HCT116 (cell line): ENCODE data around the gene KRTAP5-2. TPM values are rescaled to one million over a fixed set of nuclear protein-coding genes. Genes with fewer than 3 reads are reported as not detected.

Experiments used
- ATAC-seq: fragments of 200-7000 bp; cut with Tn5 transposase; 2 replicates; pipeline ENCODE4 v1.9.1; 2020; ENCODE audit warnings: mild to moderate bottlenecking, moderate library complexity
- BruUV-seq: library from RNA; stranded (reverse); fragments of 400-500 nt; replicated peaks from 2 replicates; lab custom pipeline; 2021; lab: Mats Ljungman, UMichigan
- CTCF ChIA-PET: fragments of 300-600 bp; sonication (Branson Sonifier 250); formaldehyde crosslinking; loops from one replicate; lab custom pipeline; 2021; ENCODE audit warnings: antibody characterized with exemption; lab: Charles Lee
- POLR2A ChIA-PET: fragments of 300-600, 350-600 bp; sonication (Branson Sonifier 250); formaldehyde crosslinking; loops from one replicate; lab custom pipeline; 2021; ENCODE audit warnings: antibody characterized with exemption; lab: Charles Lee
- RAD21 ChIA-PET, 2 experiments: fragments of 300-600 bp; sonication (Branson Sonifier 250); formaldehyde crosslinking; loops; one replicate each; lab custom pipeline; 2023; ENCODE audit warnings: low total read pairs in 2 of 2; ENCODE audit not compliant: uncharacterized antibody in 2 of 2, unreplicated experiment in 2 of 2, low non-redundant PET in 1 of 2; lab: Charles Lee
- DNase-seq: peaks from one replicate; pipeline ENCODE4 v3.0.0-alpha.2; 2010; ENCODE audit warnings: low read depth, low spot score
- H2AFZ ChIP-seq: fragments of 200-600 bp; shearing (Covaris generic), sonication (generic); 2 replicates; pipeline ENCODE4 v1.6.1; 2017; ENCODE audit warnings: low read depth, mixed run types, mixed read lengths, antibody characterized with exemption, low read length; ENCODE audit not compliant: poor library complexity, severe bottlenecking
- H3K27ac ChIP-seq: 2 replicates; pipeline ENCODE4 v1.5.1; 2012; ENCODE audit warnings: low read depth, low read length
- H3K27me3 ChIP-seq: fragments of 200-600 bp; sonication (generic); 2 replicates; pipeline ENCODE4 v1.6.1; 2016; ENCODE audit warnings: mixed run types, low read length, mixed read lengths; ENCODE audit not compliant: insufficient read depth
- H3K36me3 ChIP-seq, 2 experiments: fragments of 200-500 bp in 1 of 2; fragments of 200-600 bp in 1 of 2; sonication (Bioruptor generic) in 1 of 2; sonication (generic) in 1 of 2; 2 replicates each; pipeline versions ENCODE4 v1.5.1 to v1.6.1; 2014 to 2016; ENCODE audit warnings: low read length in 2 of 2, inconsistent platforms in 1 of 2, mixed read lengths in 1 of 2, mixed run types in 1 of 2; ENCODE audit not compliant: insufficient read depth in 2 of 2, control insufficient read depth in 1 of 2
- H3K4me1 ChIP-seq, 2 experiments: fragments of 200-600 bp in 1 of 2; sonication (generic) in 1 of 2; 2 replicates each; pipeline versions ENCODE4 v1.5.1 to v1.6.1; 2012 to 2017; ENCODE audit warnings: low read length in 2 of 2, inconsistent platforms in 1 of 2, mild to moderate bottlenecking in 1 of 2, mixed read lengths in 1 of 2, mixed run types in 1 of 2, moderate library complexity in 1 of 2; ENCODE audit not compliant: insufficient read depth in 2 of 2, control insufficient read depth in 1 of 2
- H3K4me2 ChIP-seq: fragments of 200-600 bp; sonication (generic); 2 replicates; pipeline ENCODE4 v1.6.1; 2017; ENCODE audit warnings: mixed run types, low read length, mixed read lengths
- H3K4me3 ChIP-seq, 2 experiments: fragments of 200-600 bp in 1 of 2; sonication (generic) in 1 of 2; replicated peaks in 1 of 2; 2 replicates each; pipeline ENCODE4 v1.5.1; 2011 to 2016; ENCODE audit warnings: low read length in 2 of 2, control low read depth in 1 of 2, low read depth in 1 of 2, mild to moderate bottlenecking in 1 of 2, mixed read lengths in 1 of 2, mixed run types in 1 of 2
- H3K79me2 ChIP-seq: fragments of 200-600 bp; sonication (generic); 2 replicates; pipeline ENCODE4 v1.6.1; 2017; ENCODE audit warnings: mild to moderate bottlenecking, mixed run types, low read length, moderate library complexity, mixed read lengths; ENCODE audit not compliant: insufficient read depth
- H3K9ac ChIP-seq: fragments of 200-600 bp; sonication (generic); 2 replicates; pipeline ENCODE4 v1.6.1; 2016; ENCODE audit warnings: low read length, mixed read lengths
- H3K9me2 ChIP-seq: fragments of 200-600 bp; sonication (generic), shearing (Covaris generic); 2 replicates; pipeline ENCODE4 v1.6.1; 2017; ENCODE audit warnings: mixed run types, mild to moderate bottlenecking, moderate library complexity; ENCODE audit not compliant: insufficient read depth
- H3K9me3 ChIP-seq, 2 experiments: fragments of 200-500 bp in 1 of 2; fragments of 200-600 bp in 1 of 2; sonication (Bioruptor generic) in 1 of 2; sonication (generic) in 1 of 2; 2 replicates each; pipeline ENCODE4 v1.6.1; 2014 to 2017; ENCODE audit warnings: low read length in 2 of 2, mixed read lengths in 2 of 2, inconsistent platforms in 1 of 2, low read depth in 1 of 2, mild to moderate bottlenecking in 1 of 2, mixed run types in 1 of 2, moderate library complexity in 1 of 2; ENCODE audit not compliant: control insufficient read depth in 1 of 2, insufficient read depth in 1 of 2
- H4K20me1 ChIP-seq: fragments of 200-600 bp; sonication (generic), shearing (Covaris generic); 2 replicates; pipeline ENCODE4 v1.6.1; 2017; ENCODE audit warnings: mixed run types, mild to moderate bottlenecking, moderate library complexity; ENCODE audit not compliant: insufficient read depth
- CEBPB ChIP-seq: IDR thresholded peaks from 2 replicates; pipeline ENCODE4 v1.6.1; 2012; ENCODE audit warnings: low read depth
- CTCF ChIP-seq, 3 experiments: fragments of 200-600 bp in 1 of 3; sonication (generic) in 1 of 3; IDR thresholded peaks in 2 of 3; conservative IDR thresholded peaks in 1 of 3; 2 replicates each; pipeline ENCODE4 v1.5.1; 2012 to 2017; ENCODE audit warnings: low read depth in 2 of 3, low read length in 2 of 3, antibody characterized with exemption in 1 of 3, borderline replicate concordance in 1 of 3, control low read depth in 1 of 3, mild to moderate bottlenecking in 1 of 3, mixed read lengths in 1 of 3, mixed run types in 1 of 3, moderate library complexity in 1 of 3; ENCODE audit not compliant: insufficient read depth in 1 of 3
- EGR1 ChIP-seq: IDR thresholded peaks from 2 replicates; pipeline ENCODE4 v1.6.1; 2012; ENCODE audit warnings: low read depth
- ELF1 ChIP-seq: IDR thresholded peaks from 2 replicates; pipeline ENCODE4 v1.6.1; 2012; ENCODE audit warnings: low read depth, borderline replicate concordance
- EZH2phosphoT487 ChIP-seq: fragments of 200-600 bp; IDR thresholded peaks from 2 replicates; pipeline ENCODE4 v1.6.1; 2018; ENCODE audit warnings: antibody characterized with exemption, borderline replicate concordance
- FOSL1 ChIP-seq: IDR thresholded peaks from 2 replicates; pipeline ENCODE4 v1.6.1; 2012; ENCODE audit warnings: low read depth
- MAX ChIP-seq: IDR thresholded peaks from 2 replicates; pipeline ENCODE4 v1.6.1; 2012
- POLR2A ChIP-seq: IDR thresholded peaks from 2 replicates; pipeline ENCODE4 v1.7.0; 2011; ENCODE audit warnings: borderline replicate concordance; ENCODE audit not compliant: insufficient read depth, insufficient read length; ENCODE audit errors: extremely low read depth
- RAD21 ChIP-seq: IDR thresholded peaks from 2 replicates; pipeline ENCODE4 v1.6.1; 2012; ENCODE audit warnings: low read depth, mild to moderate bottlenecking
- REST ChIP-seq: IDR thresholded peaks from 2 replicates; pipeline ENCODE4 v1.6.1; 2012; ENCODE audit warnings: low read depth
- SIN3A ChIP-seq: IDR thresholded peaks from 2 replicates; pipeline ENCODE4 v1.6.1; 2012; ENCODE audit warnings: low read depth
- SP1 ChIP-seq: IDR thresholded peaks from 2 replicates; pipeline ENCODE4 v1.6.1; 2012; ENCODE audit warnings: low read depth
- SRF ChIP-seq: IDR thresholded peaks from 2 replicates; pipeline ENCODE4 v1.6.1; 2012; ENCODE audit warnings: low read depth
- YY1 ChIP-seq: IDR thresholded peaks from 2 replicates; pipeline ENCODE4 v1.6.1; 2011; ENCODE audit warnings: low read length, low read depth, moderate library complexity, mild to moderate bottlenecking; ENCODE audit not compliant: insufficient replicate concordance; ENCODE audit errors: extremely low read depth
- ZFX ChIP-seq: fragments of 450-650 bp; IDR thresholded peaks from 2 replicates; pipeline ENCODE4 v1.6.1; 2017
- intact Hi-C: fragments of 100-400 bp; cut with micrococcal nuclease; formaldehyde crosslinking; loops from 2 replicates; pipeline ENCODE4 v1.10.0; 2022
- total RNA-seq: library from RNA; stranded (reverse); gene quantifications from one replicate; pipeline ENCODE4 v1.2.1, GENCODE V29; 2021; ENCODE audit not compliant: unreplicated experiment

Gene KRTAP5-2
- total RNA-seq, 1 experiment from 2014 or later: not detected

- ChIA-PET CTCF (interaction anchor here (2.5 kb wide), 1 partner anchor 18 kb away, joined by 13 read pairs; no protein-coding TSS in a partner anchor), RAD21 (no interaction called here), POLR2A (interaction anchor here (1.3 kb wide), 1 partner anchor 18 kb away, joined by 5 read pairs; no protein-coding TSS in a partner anchor)
- H3K27me3 ChIP-seq: no peaks in the 10 kb centered on the region
- no peak for ATAC-seq
- TF ChIP-seq EZH2phosphoT487 (no peak), REST (no peak), EGR1 (no peak), SRF (no peak), CTCF (IDR thresholded peaks at IDR 0.05 in 2 of 3, conservative IDR thresholded peaks at IDR 0.05 in 1 of 3; ENCODE audit: borderline replicate concordance in 1 of 3, insufficient read depth in 1 of 3, low read depth in 2 of 3, low read length in 2 of 3) (no peak), POLR2A (no peak), ZFX (no peak), SIN3A (no peak), ELF1 (no peak), RAD21 (no peak), CEBPB (no peak), YY1 (no peak), FOSL1 (no peak), MAX (no peak), SP1 (no peak)
- no peaks in the 10 kb centered on the region; a peak in 1 of 4 replicates for H3K36me3 ChIP-seq
- no peaks in the 10 kb centered on the region for H3K9me3 ChIP-seq
- no peak overlapping the region for H3K4me3 ChIP-seq
- H3K9me2 ChIP-seq: no peaks in the 10 kb centered on the region
- no peaks in the 10 kb centered on the region for H3K79me2 ChIP-seq
- intact Hi-C loops: loop anchor here (2.0 kb wide), 1 partner anchor 19 kb away; no protein-coding TSS in a partner anchor
- no peaks in the 10 kb centered on the region for H4K20me1 ChIP-seq
- H3K9ac ChIP-seq: no peak overlapping the region
- DNase-seq: no peak
- BruUV-seq: no TSS peak
- no peak overlapping the region for H3K4me2 ChIP-seq
- H3K4me1 ChIP-seq: peaks cover 42 to 44% of the 10 kb centered on the region in 2 experiments
- no peak overlapping the region for H3K27ac ChIP-seq
- H2AFZ ChIP-seq: no peak overlapping the region
These were observed 42.4 kb downstream of the KRTAP5-2 start for GRCh38 chr11:1555713-1556153.
